Right cardiac atrium (tissue), 5 donors: ENCODE measurements around the gene HPCAL1. TPM values are rescaled to one million over a fixed set of nuclear protein-coding genes. Genes with fewer than 3 reads are reported as not detected.

Source experiments
- ATAC-seq, 2 donors: fragments of 200-7000 bp; cut with Tn5 transposase; one replicate each; pipeline versions ENCODE4 v1.8.0 to v1.9.1; 2020; ENCODE audit warnings: moderate library complexity in 2 of 2, mild to moderate bottlenecking in 1 of 2
- DNase-seq, 3 donors: peaks; one replicate each; pipeline ENCODE4 v3.0.0-alpha.2; 2020
- H3K27ac ChIP-seq: one replicate; pipeline ENCODE4 v1.5.1; 2013; ENCODE audit warnings: mild to moderate bottlenecking, low read length, control low read depth, moderate library complexity
- H3K27me3 ChIP-seq: one replicate; pipeline ENCODE4 v1.6.1; 2013; ENCODE audit not compliant: control insufficient read depth, insufficient read depth
- H3K4me1 ChIP-seq: one replicate; pipeline ENCODE4 v1.6.1; 2013; ENCODE audit warnings: low read length; ENCODE audit not compliant: control insufficient read depth, insufficient read depth
- H3K4me3 ChIP-seq: one replicate; pipeline ENCODE4 v1.5.1; 2013; ENCODE audit warnings: low read length, control low read depth
- H3K9me3 ChIP-seq: one replicate; pipeline ENCODE4 v1.6.1; 2013; ENCODE audit warnings: low read length; ENCODE audit not compliant: control insufficient read depth
- WGBS: extraction: QIAGEN DNeasy Blood & Tissue Kit; methylation state at CpG from one replicate; pipeline ENCODE4 v1.1.7; 2013; 5-methylcytosine and 5-hydroxymethylcytosine counted together
- intact Hi-C, 4 donors: fragments of 100-400 bp; cut with DNase I; formaldehyde crosslinking; loops; one replicate each; pipeline versions ENCODE4 v1.11.0 to v1.14.0; 2022 to 2023
- polyA plus RNA-seq: library from polyadenylated mRNA; stranded (reverse); fragments of 200-250 nt; gene quantifications from one replicate; pipeline ENCODE4 v1.2.3, GENCODE V29; 2013
- total RNA-seq, 4 donors: library from RNA; stranded (reverse); fragmentation: NEBNext Ultra II Directional; extraction: Animal tissue kit (Norgen Biotek cat#: 25700); gene quantifications; one replicate each; pipeline ENCODE4 v1.2.1, GENCODE V29; 2021
- donor health status: healthy with polysubstance abuse.
- donor health status: DM: no; HTN: yes; CAD: no.
- donor health status: DM: no; HTN: no; CAD: no.
- donor health status: DM: no; HTN: yes; CAD: no; lungs with severe emphysema.
- donor health status: DM: yes; HTN: yes; CAD: no.

The HPCAL1 gene
- total and polyA plus RNA-seq, 5 donors, result 18.5 to 32.2 (median 25.1) TPM

- Histone ChIP-seq H3K4me1 (peaks cover 20% of the 10 kb centered on the region), H3K4me3 (no peak overlapping the region), H3K9me3 (no peaks in the 10 kb centered on the region), H3K27ac (peak overlapping the region; percentile 37), H3K27me3 (no peaks in the 10 kb centered on the region)
- DNase-seq, result no peak
- 69% methylated on average over 18 of the region's 18 CpGs for WGBS
- intact Hi-C loops, result loop anchor here in 2 of 4 donors (5.0 to 10.0 kb wide), 4 partner anchors 99 to 279 kb away; partner anchors contain the start of gene HPCAL1 (in 1 of the 2)
- peak in 1 of 2 donors; percentile 8 for ATAC-seq
These were observed 103.9 kb downstream of the HPCAL1 start for GRCh38 chr2:10406491-10407188.

- Histone ChIP-seq H3K9me3 (no peaks in the 10 kb centered on the region), H3K27me3 (no peaks in the 10 kb centered on the region), H3K27ac (no peak overlapping the region), H3K4me1 (peaks cover 20% of the 10 kb centered on the region), H3K4me3 (no peak overlapping the region)
- DNase-seq (no peak), ATAC-seq (no peak)
- intact Hi-C loops, result loop anchor here in 2 of 4 donors (5.0 to 10.0 kb wide), 4 partner anchors 100 to 280 kb away; partner anchors contain the start of gene HPCAL1 (in 1 of the 2)
- 75% methylated on average over 4 of the region's 4 CpGs for WGBS
These were observed 104.7 kb downstream of the HPCAL1 start for GRCh38 chr2:10407432-10407831.

DNA sequence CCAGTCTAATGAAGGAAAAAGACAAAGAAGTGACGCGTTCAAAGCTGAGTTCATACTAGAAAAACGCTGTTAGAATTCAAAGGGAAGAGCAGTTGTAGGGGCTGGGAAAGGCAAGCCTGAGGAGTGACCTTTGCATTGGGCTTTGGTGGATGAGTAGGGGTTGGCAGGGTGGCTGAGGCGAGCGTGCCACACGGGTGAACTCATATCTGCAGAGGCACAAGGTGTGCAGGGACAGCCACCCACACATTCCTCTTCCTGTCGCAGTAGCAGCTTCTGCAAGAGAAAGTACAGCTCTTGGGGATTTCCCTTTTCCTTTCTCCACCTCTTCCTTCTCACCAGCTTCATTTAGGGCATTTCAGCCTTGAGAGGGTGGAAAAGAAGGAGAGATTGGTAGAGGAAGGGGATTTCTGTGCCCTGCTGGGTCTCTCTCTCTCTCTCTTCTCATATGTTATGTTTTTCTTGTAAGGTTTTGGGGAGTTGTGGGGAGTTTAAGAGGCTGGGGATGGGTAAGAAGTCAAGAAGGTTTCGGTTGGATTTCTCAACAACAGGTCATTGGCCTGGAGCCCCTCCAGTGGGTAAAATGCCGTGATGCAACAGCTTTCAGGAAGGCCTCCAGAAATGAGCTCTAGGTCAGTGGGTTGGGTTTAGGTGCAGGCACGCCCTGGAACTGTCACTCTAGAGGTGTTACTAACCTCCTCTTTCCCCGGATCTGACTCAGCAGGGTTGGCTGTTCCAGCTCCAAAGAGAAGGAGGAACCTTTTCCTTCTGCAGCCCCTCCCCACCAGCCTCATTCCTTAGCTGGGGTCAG lies 105.3 kb downstream of the HPCAL1 start:
- Histone ChIP-seq H3K9me3 (no peaks in the 10 kb centered on the region), H3K27ac (peak overlapping the region; percentile 14), H3K4me3 (no peak overlapping the region), H3K27me3 (no peaks in the 10 kb centered on the region), H3K4me1 (peaks cover 20% of the 10 kb centered on the region)
- WGBS, result 57% methylated on average over 11 of the region's 11 CpGs
- intact Hi-C loops, result loop anchor here in 2 of 4 donors (5.0 to 10.0 kb wide), 4 partner anchors 101 to 281 kb away; partner anchors contain the start of gene HPCAL1 (in 1 of the 2)
- DNase-seq (peak in 1 of 3 donors; percentile 67), ATAC-seq (peak; percentile 36 to 84)

DNA sequence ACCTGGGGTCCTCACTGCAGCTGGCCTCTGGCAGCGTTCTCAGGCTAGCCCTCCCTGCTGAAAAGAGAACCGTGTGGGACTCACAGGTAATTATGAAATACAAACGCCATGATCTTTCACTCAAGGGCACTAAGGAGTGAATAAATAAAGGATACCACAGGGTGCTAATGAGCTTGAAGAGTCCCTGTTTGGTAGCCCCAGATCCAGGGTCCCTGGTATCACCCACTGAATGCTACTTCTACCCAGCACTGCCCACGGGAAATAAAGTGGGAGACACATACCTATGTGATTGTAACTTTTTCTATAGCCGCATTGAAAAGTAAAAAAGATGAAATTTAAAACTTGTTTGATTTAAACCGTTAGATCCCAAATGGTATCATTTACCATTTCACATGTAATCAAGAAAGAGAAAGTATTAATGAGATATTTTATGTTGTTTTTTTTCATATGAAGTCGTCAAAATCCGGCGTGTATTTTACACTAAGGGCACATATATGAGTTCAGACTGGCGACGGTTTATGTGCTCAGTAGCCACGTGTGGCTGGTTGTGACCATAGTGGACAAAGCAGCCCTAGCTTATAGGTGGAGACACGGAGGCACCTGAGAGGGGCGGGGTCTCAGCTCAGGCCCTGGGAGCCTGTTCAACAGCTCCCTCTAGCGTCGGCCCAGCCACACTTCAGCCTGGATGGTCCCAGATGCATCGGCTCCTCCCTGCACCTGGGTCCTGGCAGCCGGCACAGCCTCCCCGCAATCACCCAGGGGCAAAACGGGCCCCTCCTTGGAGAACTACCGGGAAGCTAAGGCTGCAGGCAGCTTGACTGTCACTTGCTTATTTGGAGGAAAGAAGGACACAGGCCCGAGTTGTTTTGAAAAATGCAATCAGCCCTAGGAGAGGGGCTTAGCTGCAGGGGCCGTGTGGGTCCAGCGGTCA lies 106.2 kb downstream of the HPCAL1 start:
- ATAC-seq, result peak; percentile 67 to 76
- WGBS, result 30% methylated on average over 24 of the region's 24 CpGs
- peak; percentile 65 to 89 (median 84) for DNase-seq
- intact Hi-C loops, result loop anchor here in 2 of 4 donors (5.0 to 10.0 kb wide), 4 partner anchors 102 to 282 kb away; partner anchors contain the start of gene HPCAL1 (in 1 of the 2)
- H3K4me3 ChIP-seq, result no peak overlapping the region
- no peaks in the 10 kb centered on the region for H3K27me3 ChIP-seq
- H3K9me3 ChIP-seq, result no peaks in the 10 kb centered on the region
- peak overlapping the region; percentile 14 for H3K27ac ChIP-seq
- peaks cover 22% of the 10 kb centered on the region for H3K4me1 ChIP-seq

- Histone ChIP-seq H3K27ac (no peak overlapping the region), H3K27me3 (no peaks in the 10 kb centered on the region), H3K4me1 (peaks cover 20% of the 10 kb centered on the region), H3K4me3 (no peak overlapping the region), H3K9me3 (no peaks in the 10 kb centered on the region)
- no peak for DNase-seq
- 82% methylated on average over 14 of the region's 14 CpGs for WGBS
- intact Hi-C loops, result loop anchor here in 2 of 4 donors (5.0 kb wide), 2 partner anchors 268 to 288 kb away; partner anchors contain the start of gene RRM2 (in 1 of the 2)
- no peak for ATAC-seq
These were observed 107.5 kb downstream of the HPCAL1 start for GRCh38 chr2:10410001-10410822.

- DNase-seq (no peak), ATAC-seq (no peak)
- H3K27me3 ChIP-seq, result no peaks in the 10 kb centered on the region
- H3K9me3 ChIP-seq, result no peaks in the 10 kb centered on the region
- intact Hi-C loops, result loop anchor here in 2 of 4 donors (5.0 kb wide), 2 partner anchors 269 to 289 kb away; partner anchors contain the start of gene RRM2 (in 1 of the 2)
- H3K4me3 ChIP-seq, result no peak overlapping the region
- 83% methylated on average over 13 of the region's 13 CpGs for WGBS
- peaks cover 14% of the 10 kb centered on the region for H3K4me1 ChIP-seq
- no peak overlapping the region for H3K27ac ChIP-seq
These were observed 108.2 kb downstream of the HPCAL1 start for GRCh38 chr2:10410823-10411437.

DNA sequence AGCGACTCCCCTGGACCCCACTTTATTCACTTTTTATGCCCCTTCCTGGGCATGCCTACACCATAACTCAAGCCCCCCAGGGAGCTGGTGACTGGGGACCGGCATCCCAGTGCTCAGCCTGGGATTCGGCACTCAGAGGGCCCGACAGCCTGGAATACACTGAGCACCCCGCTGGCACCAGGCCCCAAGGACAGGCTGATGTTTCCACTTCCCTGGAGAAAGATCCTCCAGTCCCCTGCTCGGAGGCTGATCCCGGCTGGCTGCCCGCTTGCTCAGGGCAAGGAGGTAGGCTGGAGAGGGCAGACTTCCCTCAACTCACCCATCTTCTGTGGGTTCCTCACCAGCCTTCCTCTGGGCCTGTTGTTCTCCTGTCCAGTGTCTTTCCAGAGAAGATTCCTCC lies 108.9 kb downstream of the HPCAL1 start:
- WGBS, result 89% methylated on average over 8 of the region's 8 CpGs
- no peak overlapping the region for H3K27ac ChIP-seq
- H3K4me3 ChIP-seq, result no peak overlapping the region
- DNase-seq, result no peak
- H3K4me1 ChIP-seq, result peaks cover 9% of the 10 kb centered on the region
- no peaks in the 10 kb centered on the region for H3K27me3 ChIP-seq
- no peaks in the 10 kb centered on the region for H3K9me3 ChIP-seq
- intact Hi-C loops, result loop anchor here in 2 of 4 donors (5.0 kb wide), 2 partner anchors 269 to 289 kb away; partner anchors contain the start of gene RRM2 (in 1 of the 2)
- no peak for ATAC-seq

GRCh38 chr2:10412380-10412779 lies 109.7 kb downstream of the HPCAL1 start:
- WGBS, result 96% methylated on average over 3 of the region's 3 CpGs
- Histone ChIP-seq H3K9me3 (no peaks in the 10 kb centered on the region), H3K4me3 (no peak overlapping the region), H3K27ac (no peak overlapping the region), H3K4me1 (peaks cover 6% of the 10 kb centered on the region), H3K27me3 (no peaks in the 10 kb centered on the region)
- DNase-seq (no peak), ATAC-seq (no peak)
- intact Hi-C loops, result loop anchor here in 2 of 4 donors (5.0 kb wide), 2 partner anchors 270 to 290 kb away; partner anchors contain the start of gene RRM2 (in 1 of the 2)

GRCh38 chr2:10413503-10413902 lies 110.8 kb downstream of the HPCAL1 start:
- Histone ChIP-seq H3K4me3 (no peak overlapping the region), H3K9me3 (no peaks in the 10 kb centered on the region), H3K27ac (no peak overlapping the region), H3K27me3 (no peaks in the 10 kb centered on the region), H3K4me1 (peaks cover 2% of the 10 kb centered on the region)
- DNase-seq, result no peak
- ATAC-seq, result no peak
- intact Hi-C loops, result loop anchor here in 2 of 4 donors (5.0 kb wide), 2 partner anchors 271 to 291 kb away; partner anchors contain the start of gene RRM2 (in 1 of the 2)
- WGBS, result 90% methylated on average over 10 of the region's 10 CpGs
